Tibial nerve (tissue), 4 donors: Measurements from ENCODE around the gene PDLIM7.

Experiments used
- EP300 ChIP-seq, 2 donors: sonication (generic); formaldehyde crosslinking; IDR thresholded peaks; one replicate each; pipeline ENCODE4 v1.6.1; 2017; ENCODE audit warnings: antibody characterized with exemption in 2 of 2, mild to moderate bottlenecking in 1 of 2
- POLR2A ChIP-seq, 2 donors: fragments of 450-650 bp; IDR thresholded peaks; one replicate each; pipeline ENCODE4 v1.6.1; 2017; ENCODE audit warnings: antibody characterized with exemption in 2 of 2, mild to moderate bottlenecking in 2 of 2, moderate library complexity in 2 of 2
- TF ChIP-seq, protein P1 (sequence below), 5 experiments: fragments of 200-600 bp in 3 of 5; fragments of 450-650 bp in 2 of 5; sonication (generic) in 3 of 5; IDR thresholded peaks; one replicate each; pipeline ENCODE4 v1.5.1; 2016 to 2019; ENCODE audit warnings: antibody characterized with exemption in 5 of 5, mild to moderate bottlenecking in 3 of 5, moderate library complexity in 2 of 5

DNA sequence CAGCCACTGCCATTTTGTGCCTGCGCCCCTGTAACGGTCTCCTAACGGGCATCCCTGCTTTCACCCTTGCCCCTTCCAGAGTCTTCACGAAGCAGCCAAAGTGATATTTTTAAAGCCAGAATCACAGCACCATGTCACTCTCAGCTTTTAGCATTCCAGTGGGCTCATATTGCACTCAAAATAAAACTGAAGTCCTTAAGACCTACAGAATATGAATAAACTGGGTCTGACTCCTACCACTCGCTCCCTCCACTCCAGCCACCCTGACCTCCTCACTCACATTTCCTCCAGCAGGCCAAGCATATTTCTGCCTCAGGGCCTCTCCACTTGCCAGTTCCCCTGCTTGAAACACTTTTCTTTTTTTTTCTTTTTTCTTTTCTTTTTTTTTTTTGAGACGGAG is 2.4 kb upstream of the PDLIM7 start:
- no peak for TF ChIP-seq POLR2A (IDR thresholded peaks at IDR 0.05)
- TF ChIP-seq, protein P1, sequence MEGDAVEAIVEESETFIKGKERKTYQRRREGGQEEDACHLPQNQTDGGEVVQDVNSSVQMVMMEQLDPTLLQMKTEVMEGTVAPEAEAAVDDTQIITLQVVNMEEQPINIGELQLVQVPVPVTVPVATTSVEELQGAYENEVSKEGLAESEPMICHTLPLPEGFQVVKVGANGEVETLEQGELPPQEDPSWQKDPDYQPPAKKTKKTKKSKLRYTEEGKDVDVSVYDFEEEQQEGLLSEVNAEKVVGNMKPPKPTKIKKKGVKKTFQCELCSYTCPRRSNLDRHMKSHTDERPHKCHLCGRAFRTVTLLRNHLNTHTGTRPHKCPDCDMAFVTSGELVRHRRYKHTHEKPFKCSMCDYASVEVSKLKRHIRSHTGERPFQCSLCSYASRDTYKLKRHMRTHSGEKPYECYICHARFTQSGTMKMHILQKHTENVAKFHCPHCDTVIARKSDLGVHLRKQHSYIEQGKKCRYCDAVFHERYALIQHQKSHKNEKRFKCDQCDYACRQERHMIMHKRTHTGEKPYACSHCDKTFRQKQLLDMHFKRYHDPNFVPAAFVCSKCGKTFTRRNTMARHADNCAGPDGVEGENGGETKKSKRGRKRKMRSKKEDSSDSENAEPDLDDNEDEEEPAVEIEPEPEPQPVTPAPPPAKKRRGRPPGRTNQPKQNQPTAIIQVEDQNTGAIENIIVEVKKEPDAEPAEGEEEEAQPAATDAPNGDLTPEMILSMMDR (IDR thresholded peaks at IDR 0.05): no peak
- no peak for TF ChIP-seq EP300 (IDR thresholded peaks at IDR 0.05)
